Common myeloid progenitor, CD34-positive (primary cell): ENCODE measurements around the gene TUB.

ENCODE experiments used
- CTCF ChIA-PET: fragments of 350-600 bp; sonication (Branson Sonifier 250); formaldehyde crosslinking; loops from one replicate; lab custom pipeline; 2021; ENCODE audit warnings: antibody characterized with exemption; lab: Charles Lee
- POLR2A ChIA-PET: fragments of 350-600 bp; sonication (Branson Sonifier 250); formaldehyde crosslinking; loops from one replicate; lab custom pipeline; 2021; ENCODE audit warnings: antibody characterized with exemption; lab: Charles Lee
- DNase-seq, 3 donors: peaks; one replicate each; pipeline versions ENCODE4 v3.0.0 to v3.0.0-alpha.2; 2013
- H3K27ac ChIP-seq, 2 experiments: 1 replicate in 1 of 2; 2 replicates in 1 of 2; pipeline ENCODE4 v1.7.0; 2013; ENCODE audit warnings: inconsistent platforms in 2 of 2, low read length in 2 of 2, mild to moderate bottlenecking in 2 of 2, low read depth in 1 of 2, moderate library complexity in 1 of 2; ENCODE audit not compliant: severe bottlenecking in 2 of 2, insufficient read depth in 1 of 2, poor library complexity in 1 of 2
- H3K27me3 ChIP-seq, 5 experiments: replicated peaks in 2 of 5; 1 replicate in 3 of 5; 2 replicates in 2 of 5; pipeline versions ENCODE4 v1.6.1 to v1.7.0; 2013; ENCODE audit warnings: low read length in 4 of 5, mild to moderate bottlenecking in 2 of 5, moderate library complexity in 2 of 5, inconsistent platforms in 1 of 5; ENCODE audit not compliant: insufficient read depth in 5 of 5, control insufficient read depth in 4 of 5
- H3K36me3 ChIP-seq, 4 experiments: 1 replicate in 2 of 4; 2 replicates in 2 of 4; pipeline versions ENCODE4 v1.6.1 to v1.7.0; 2013; ENCODE audit warnings: low read length in 3 of 4, control low read depth in 1 of 4, mild to moderate bottlenecking in 1 of 4; ENCODE audit not compliant: control insufficient read depth in 4 of 4, insufficient read depth in 4 of 4
- H3K4me1 ChIP-seq, 4 experiments: 1 replicate in 3 of 4; 2 replicates in 1 of 4; pipeline versions ENCODE4 v1.6.1 to v1.7.1; 2013; ENCODE audit warnings: low read length in 3 of 4, mild to moderate bottlenecking in 3 of 4, control low read depth in 1 of 4, inconsistent platforms in 1 of 4, moderate library complexity in 1 of 4; ENCODE audit not compliant: control insufficient read depth in 4 of 4, insufficient read depth in 4 of 4; ENCODE audit errors: control extremely low read depth in 1 of 4
- H3K4me3 ChIP-seq, 7 experiments: 1 replicate in 4 of 7; 2 replicates in 3 of 7; pipeline versions ENCODE4 v1.5.1 to v1.7.0; 2013; ENCODE audit warnings: mild to moderate bottlenecking in 7 of 7, low read length in 6 of 7, moderate library complexity in 6 of 7, inconsistent platforms in 2 of 7, low read depth in 2 of 7, control low read depth in 1 of 7; ENCODE audit not compliant: insufficient read depth in 4 of 7, control insufficient read depth in 1 of 7; ENCODE audit errors: extremely low read depth in 1 of 7
- H3K9me3 ChIP-seq, 5 experiments: 1 replicate in 4 of 5; 2 replicates in 1 of 5; pipeline versions ENCODE4 v1.6.1 to v1.7.1; 2013; ENCODE audit warnings: low read length in 4 of 5, mild to moderate bottlenecking in 2 of 5, inconsistent platforms in 1 of 5, low read depth in 1 of 5, moderate library complexity in 1 of 5; ENCODE audit not compliant: control insufficient read depth in 4 of 5, insufficient read depth in 2 of 5; ENCODE audit errors: control extremely low read depth in 1 of 5
- WGBS: methylation state at CpG from one replicate; pipeline ENCODE4 v1.1.5; 2013; ENCODE audit not compliant: insufficient coverage; 5-methylcytosine and 5-hydroxymethylcytosine counted together

TUB gene

GRCh38 chr11:8045839-8046238 lies 35.2 kb upstream of the TUB start:
- ChIA-PET CTCF (no interaction called here), POLR2A (no interaction called here)
- no peak for DNase-seq
- H3K36me3 ChIP-seq = no peaks in the 10 kb centered on the region
- peaks cover 3 to 17% (median 6%) of the 10 kb centered on the region in 5 experiments for H3K27me3 ChIP-seq
- no peak overlapping the region for H3K4me3 ChIP-seq
- no peaks in the 10 kb centered on the region for H3K4me1 ChIP-seq
- peaks cover 0 to 2% (median 0%) of the 10 kb centered on the region in 5 experiments for H3K9me3 ChIP-seq
- 70% methylated on average over 4 of the region's 4 CpGs for WGBS
- no peak overlapping the region for H3K27ac ChIP-seq

DNA sequence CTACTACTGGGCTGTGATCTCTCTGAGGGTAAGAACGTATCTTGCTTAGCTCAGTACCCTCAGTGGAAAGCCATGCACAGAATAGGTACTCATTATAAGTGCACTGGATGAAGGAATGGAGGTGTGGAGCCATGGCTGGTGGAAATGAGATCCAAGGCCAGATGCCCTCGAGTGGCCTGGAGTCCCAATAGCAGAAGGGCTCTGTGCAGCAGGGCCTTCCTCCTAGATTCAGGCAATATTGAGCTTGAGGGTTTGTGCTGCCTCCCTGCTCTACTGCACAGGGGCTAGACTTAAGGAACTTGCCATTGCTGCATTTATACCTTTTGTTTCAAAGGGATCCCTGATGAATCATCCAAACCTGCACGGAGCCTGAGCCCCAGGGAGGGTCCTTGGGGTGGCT lies 33.6 kb upstream of the TUB start:
- DNase-seq = no peak
- Histone ChIP-seq H3K27me3 (peaks cover 3 to 17% (median 6%) of the 10 kb centered on the region in 5 experiments), H3K4me3 (no peak overlapping the region), H3K36me3 (no peaks in the 10 kb centered on the region), H3K27ac (no peak overlapping the region), H3K9me3 (peaks cover 0 to 1% (median 0%) of the 10 kb centered on the region in 5 experiments), H3K4me1 (no peaks in the 10 kb centered on the region)
- POLR2A ChIA-PET = interaction anchor here (0.6 kb wide), 1 partner anchor 654 kb away, joined by 3 read pairs; no protein-coding TSS in a partner anchor
- WGBS = 78% methylated on average over 3 of the region's 3 CpGs
- CTCF ChIA-PET = interaction anchor here (1.2 kb wide), 1 partner anchor 14 kb away, joined by 5 read pairs; no protein-coding TSS in a partner anchor

DNA sequence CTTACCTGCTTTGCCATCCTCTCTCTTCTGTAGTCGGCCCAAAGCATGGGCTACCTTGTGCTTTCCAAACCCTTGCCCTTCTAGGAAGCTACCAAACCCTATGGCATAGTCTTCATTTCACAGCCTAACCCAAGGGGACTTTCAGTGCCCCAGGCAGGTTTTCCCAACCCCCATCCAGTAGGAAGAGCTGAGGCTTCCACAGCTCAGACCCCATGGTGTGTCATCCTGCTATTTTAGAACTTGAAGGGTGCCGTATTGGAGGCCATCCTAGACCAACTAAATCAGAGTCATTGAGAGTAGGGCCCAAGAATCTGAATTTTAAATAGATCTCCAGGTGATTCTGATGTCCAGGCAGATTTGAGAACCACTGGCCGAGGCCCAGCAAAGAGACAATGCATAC lies 31.9 kb upstream of the TUB start:
- Histone ChIP-seq H3K36me3 (no peaks in the 10 kb centered on the region), H3K27me3 (peaks cover 3 to 17% (median 6%) of the 10 kb centered on the region in 5 experiments), H3K4me3 (no peak overlapping the region), H3K27ac (no peak overlapping the region), H3K9me3 (no peaks in the 10 kb centered on the region), H3K4me1 (no peaks in the 10 kb centered on the region)
- POLR2A ChIA-PET = no interaction called here
- no peak for DNase-seq
- 100% methylated on average over 2 of the region's 3 CpGs for WGBS
- CTCF ChIA-PET = interaction anchor here (0.8 to 1.4 kb wide), 3 partner anchors 16 to 60 kb away, joined by 3 to 4 read pairs (median 4); no protein-coding TSS in a partner anchor

DNA sequence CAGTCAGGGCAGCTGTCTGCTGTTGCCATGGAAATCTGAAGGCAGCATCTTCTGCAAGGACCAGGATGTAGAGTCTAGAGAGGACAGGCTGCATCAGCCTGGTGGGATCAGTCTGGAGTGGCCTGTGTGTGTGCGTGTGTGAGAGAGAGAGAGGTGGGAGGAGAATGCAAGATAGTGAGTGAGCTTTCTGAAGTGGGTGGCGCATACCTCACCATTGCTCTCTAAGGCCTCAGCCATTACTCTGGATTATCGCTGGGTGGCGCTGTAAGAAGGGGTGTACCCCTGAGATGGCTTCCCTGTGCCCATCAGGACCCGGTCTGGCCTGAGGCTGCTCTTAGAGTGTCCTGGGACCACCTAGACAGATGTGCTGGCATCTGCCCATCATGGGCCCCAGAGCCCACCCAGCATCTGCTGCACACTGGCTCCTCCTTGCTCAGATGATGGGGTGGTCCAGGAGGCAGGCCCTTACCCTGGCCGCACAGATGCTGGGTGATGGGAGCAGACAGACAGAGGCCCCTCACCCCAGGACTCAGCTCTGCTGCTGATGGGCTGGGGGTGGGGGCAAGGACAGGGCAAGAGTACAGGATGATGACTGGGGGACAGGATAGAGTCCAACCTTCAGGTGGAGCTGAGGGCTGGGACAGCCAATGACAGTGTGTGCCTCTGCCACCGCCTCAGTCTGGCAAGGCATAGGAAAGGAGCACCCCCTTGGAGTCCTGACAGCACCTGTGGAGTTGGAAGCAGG lies 25.7 kb upstream of the TUB start:
- no peak for DNase-seq
- Histone ChIP-seq H3K27ac (no peak overlapping the region), H3K9me3 (no peaks in the 10 kb centered on the region), H3K4me1 (no peaks in the 10 kb centered on the region), H3K27me3 (peaks cover 0 to 2% (median 0%) of the 10 kb centered on the region in 5 experiments), H3K36me3 (no peaks in the 10 kb centered on the region), H3K4me3 (no peak overlapping the region)
- CTCF ChIA-PET = interaction anchor here (0.8 to 1.8 kb wide), 4 partner anchors 12 to 44 kb away, joined by 3 to 5 read pairs (median 4); no protein-coding TSS in a partner anchor
- POLR2A ChIA-PET = no interaction called here
- WGBS = 70% methylated on average over 4 of the region's 7 CpGs

DNA sequence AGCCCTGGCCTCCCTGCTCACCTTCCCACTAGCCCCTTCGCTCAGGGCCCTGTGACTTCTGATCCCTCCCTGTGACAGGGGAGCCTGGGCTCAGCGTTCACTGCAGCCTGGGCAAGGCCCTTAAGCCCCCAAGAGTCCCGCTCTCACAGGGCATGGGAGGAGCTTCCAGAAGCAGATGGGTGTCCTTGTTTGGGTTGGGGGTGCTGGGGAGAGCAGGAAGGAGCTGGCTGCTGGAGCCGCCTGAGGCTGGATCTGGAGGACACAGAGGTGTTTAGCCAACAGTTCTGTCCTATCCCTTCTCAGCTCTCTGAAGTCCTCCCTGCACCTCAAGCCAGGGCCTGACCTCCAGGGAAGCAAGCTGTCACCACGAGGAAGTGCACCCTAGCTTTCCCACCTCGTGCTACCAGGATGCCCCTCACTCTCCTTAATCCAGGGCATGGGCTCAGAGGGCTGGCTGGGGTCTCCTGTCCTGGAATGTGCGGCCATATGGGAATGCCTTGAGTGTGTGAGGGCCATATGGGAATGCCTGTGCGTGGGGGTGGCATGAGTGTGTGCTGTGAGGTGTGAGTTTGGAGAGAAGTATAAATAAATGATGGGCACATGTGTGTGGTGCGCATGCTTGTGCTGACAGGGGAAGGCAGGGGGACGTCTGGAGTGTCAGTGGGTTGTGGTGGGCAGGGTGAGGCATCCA lies 25.0 kb upstream of the TUB start:
- WGBS = 90% methylated on average over 7 of the region's 10 CpGs
- Histone ChIP-seq H3K9me3 (no peaks in the 10 kb centered on the region), H3K27ac (no peak overlapping the region), H3K27me3 (peaks cover 0 to under 1% (median 0%) of the 10 kb centered on the region in 5 experiments), H3K4me1 (no peaks in the 10 kb centered on the region), H3K36me3 (no peaks in the 10 kb centered on the region), H3K4me3 (no peak overlapping the region)
- CTCF ChIA-PET = interaction anchor here (1.3 to 1.8 kb wide), 5 partner anchors 18 to 44 kb away, joined by 3 to 6 read pairs (median 5); no protein-coding TSS in a partner anchor
- DNase-seq = no peak
- POLR2A ChIA-PET = no interaction called here

DNA sequence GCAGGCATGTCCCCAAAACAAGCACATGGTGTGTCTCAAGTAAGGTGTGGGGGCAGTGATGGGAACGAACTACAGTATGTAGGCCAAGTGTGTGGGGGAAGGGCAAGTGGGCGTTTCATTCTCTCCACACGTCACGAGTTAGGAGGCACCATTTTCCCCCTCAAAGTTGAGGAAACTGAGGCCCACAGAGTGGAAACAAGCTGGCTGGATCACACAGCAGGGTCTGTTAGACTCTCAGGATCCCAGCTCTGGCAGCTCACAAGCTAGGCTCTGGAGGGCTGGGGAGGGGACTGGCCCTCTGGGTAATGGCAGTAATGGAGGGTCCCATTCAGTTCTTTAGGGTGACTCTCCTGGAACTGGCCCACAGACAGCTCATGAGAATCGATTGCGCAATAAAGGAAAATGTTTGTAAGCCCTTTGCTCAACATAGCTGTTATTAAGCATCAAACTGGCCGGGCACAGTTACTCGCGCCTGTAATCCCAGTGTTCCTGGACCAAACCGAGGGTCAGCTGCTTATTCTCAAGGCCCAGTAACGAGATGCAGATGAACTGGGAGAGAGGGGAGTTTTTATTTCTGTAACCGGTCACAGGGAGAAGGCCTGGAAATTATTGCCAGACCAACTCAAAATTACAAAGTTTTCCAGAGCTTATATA lies 24.1 kb upstream of the TUB start:
- H3K36me3 ChIP-seq = no peaks in the 10 kb centered on the region
- no peaks in the 10 kb centered on the region for H3K27me3 ChIP-seq
- 97% methylated on average over 10 of the region's 12 CpGs for WGBS
- CTCF ChIA-PET = interaction anchor here (1.4 to 1.8 kb wide), 4 partner anchors 17 to 42 kb away, joined by 3 to 6 read pairs (median 5); no protein-coding TSS in a partner anchor
- H3K27ac ChIP-seq = no peak overlapping the region
- DNase-seq = no peak
- no peak overlapping the region for H3K4me3 ChIP-seq
- POLR2A ChIA-PET = interaction anchor here (0.7 kb wide), 1 partner anchor 16 kb away, joined by 3 read pairs; no protein-coding TSS in a partner anchor
- H3K9me3 ChIP-seq = no peaks in the 10 kb centered on the region
- H3K4me1 ChIP-seq = no peaks in the 10 kb centered on the region
